Ishikawa (cell line): ENCODE measurements around the gene ADCYAP1.

Experiments
- CEBPB ChIP-seq: IDR thresholded peaks from 2 replicates; pipeline ENCODE4 v1.6.1; 2012
- CREB1 ChIP-seq: IDR thresholded peaks from 2 replicates; pipeline ENCODE4 v1.6.1; 2012; ENCODE audit warnings: low read depth
- EGR1 ChIP-seq: IDR thresholded peaks from 2 replicates; pipeline ENCODE4 v1.6.1; 2012
- EP300 ChIP-seq: IDR thresholded peaks from 2 replicates; pipeline ENCODE4 v1.6.1; 2012; ENCODE audit warnings: borderline replicate concordance
- FOXM1 ChIP-seq: IDR thresholded peaks from 2 replicates; pipeline ENCODE4 v1.6.1; 2012; ENCODE audit warnings: low read depth, borderline replicate concordance
- NFIC ChIP-seq: IDR thresholded peaks from 2 replicates; pipeline ENCODE4 v1.6.1; 2012
- RAD21 ChIP-seq: IDR thresholded peaks from 2 replicates; pipeline ENCODE4 v1.6.1; 2012; ENCODE audit warnings: low read depth
- TAF1 ChIP-seq: IDR thresholded peaks from 2 replicates; pipeline ENCODE4 v1.6.1; 2012; ENCODE audit warnings: low read depth, mild to moderate bottlenecking
- TCF12 ChIP-seq: IDR thresholded peaks from 2 replicates; pipeline ENCODE4 v1.6.1; 2012; ENCODE audit warnings: low read depth
- TEAD4 ChIP-seq: IDR thresholded peaks from 2 replicates; pipeline ENCODE4 v1.6.1; 2012
- YY1 ChIP-seq: IDR thresholded peaks from 2 replicates; pipeline ENCODE4 v1.6.1; 2012; ENCODE audit warnings: low read depth
- ZBTB7A ChIP-seq: IDR thresholded peaks from 2 replicates; pipeline ENCODE4 v1.6.1; 2012; ENCODE audit warnings: low read depth
- TF ChIP-seq, protein P1 (sequence below): IDR thresholded peaks from 2 replicates; pipeline ENCODE4 v1.6.1; 2012
- TF ChIP-seq, protein P2 (sequence below): IDR thresholded peaks from 2 replicates; pipeline ENCODE4 v1.6.1; 2012
- TF ChIP-seq, protein P3 (sequence below): IDR thresholded peaks from 2 replicates; pipeline ENCODE4 v1.6.1; 2012; ENCODE audit warnings: low read depth, mild to moderate bottlenecking

ADCYAP1 gene

GRCh38 chr18:905307-905947, 756 bp downstream of the ADCYAP1 start:
- TF ChIP-seq, protein P1, sequence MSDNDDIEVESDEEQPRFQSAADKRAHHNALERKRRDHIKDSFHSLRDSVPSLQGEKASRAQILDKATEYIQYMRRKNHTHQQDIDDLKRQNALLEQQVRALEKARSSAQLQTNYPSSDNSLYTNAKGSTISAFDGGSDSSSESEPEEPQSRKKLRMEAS, result no peak
- TF ChIP-seq CREB1, result no peak

DNA sequence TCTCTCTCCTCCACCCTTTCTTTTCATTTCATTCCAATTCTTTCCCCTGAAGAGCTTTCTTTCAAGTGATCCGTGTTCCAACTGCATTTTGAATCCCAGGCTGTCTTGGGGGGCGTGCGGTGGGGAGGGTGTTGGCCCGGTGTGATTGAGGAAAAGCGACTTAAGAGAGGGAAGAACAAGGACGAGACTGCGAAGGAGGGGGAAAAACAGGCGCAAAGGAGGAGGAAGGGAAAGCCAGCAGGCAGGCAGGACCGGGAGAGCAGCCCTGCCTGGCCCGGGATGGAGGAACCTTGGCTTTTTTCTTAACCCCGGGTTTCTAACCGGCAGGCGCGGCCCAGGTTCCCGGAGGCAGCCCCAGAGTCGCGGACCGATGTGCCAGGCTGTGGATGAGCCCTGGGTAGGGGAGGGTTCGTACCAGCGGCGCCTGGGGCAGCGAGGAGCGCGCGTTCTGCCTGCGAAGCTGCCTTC, 1.3 kb downstream of the ADCYAP1 start:
- TF ChIP-seq CEBPB, result no peak
- no peak for TF ChIP-seq EGR1
- TF ChIP-seq YY1, result no peak
- TF ChIP-seq NFIC, result no peak
- TF ChIP-seq TAF1, result no peak
- no peak for TF ChIP-seq EP300

- TF ChIP-seq YY1 (no peak), EP300 (no peak), EGR1 (no peak)
- TF ChIP-seq, protein P2, sequence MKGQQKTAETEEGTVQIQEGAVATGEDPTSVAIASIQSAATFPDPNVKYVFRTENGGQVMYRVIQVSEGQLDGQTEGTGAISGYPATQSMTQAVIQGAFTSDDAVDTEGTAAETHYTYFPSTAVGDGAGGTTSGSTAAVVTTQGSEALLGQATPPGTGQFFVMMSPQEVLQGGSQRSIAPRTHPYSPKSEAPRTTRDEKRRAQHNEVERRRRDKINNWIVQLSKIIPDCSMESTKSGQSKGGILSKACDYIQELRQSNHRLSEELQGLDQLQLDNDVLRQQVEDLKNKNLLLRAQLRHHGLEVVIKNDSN, result no peak
Measured at GRCh38 chr18:906416-907114, 1.9 kb downstream of the ADCYAP1 start.

- TF ChIP-seq CREB1, result no peak
- TF ChIP-seq, protein P1, result no peak
- TF ChIP-seq, protein P2, result no peak
Measured at GRCh38 chr18:907115-907884, 2.6 kb downstream of the ADCYAP1 start.

GRCh38 chr18:907885-908757, 3.5 kb downstream of the ADCYAP1 start:
- TF ChIP-seq, protein P2, result no peak
- no peak for TF ChIP-seq EGR1
- TF ChIP-seq FOXM1, result no peak

DNA sequence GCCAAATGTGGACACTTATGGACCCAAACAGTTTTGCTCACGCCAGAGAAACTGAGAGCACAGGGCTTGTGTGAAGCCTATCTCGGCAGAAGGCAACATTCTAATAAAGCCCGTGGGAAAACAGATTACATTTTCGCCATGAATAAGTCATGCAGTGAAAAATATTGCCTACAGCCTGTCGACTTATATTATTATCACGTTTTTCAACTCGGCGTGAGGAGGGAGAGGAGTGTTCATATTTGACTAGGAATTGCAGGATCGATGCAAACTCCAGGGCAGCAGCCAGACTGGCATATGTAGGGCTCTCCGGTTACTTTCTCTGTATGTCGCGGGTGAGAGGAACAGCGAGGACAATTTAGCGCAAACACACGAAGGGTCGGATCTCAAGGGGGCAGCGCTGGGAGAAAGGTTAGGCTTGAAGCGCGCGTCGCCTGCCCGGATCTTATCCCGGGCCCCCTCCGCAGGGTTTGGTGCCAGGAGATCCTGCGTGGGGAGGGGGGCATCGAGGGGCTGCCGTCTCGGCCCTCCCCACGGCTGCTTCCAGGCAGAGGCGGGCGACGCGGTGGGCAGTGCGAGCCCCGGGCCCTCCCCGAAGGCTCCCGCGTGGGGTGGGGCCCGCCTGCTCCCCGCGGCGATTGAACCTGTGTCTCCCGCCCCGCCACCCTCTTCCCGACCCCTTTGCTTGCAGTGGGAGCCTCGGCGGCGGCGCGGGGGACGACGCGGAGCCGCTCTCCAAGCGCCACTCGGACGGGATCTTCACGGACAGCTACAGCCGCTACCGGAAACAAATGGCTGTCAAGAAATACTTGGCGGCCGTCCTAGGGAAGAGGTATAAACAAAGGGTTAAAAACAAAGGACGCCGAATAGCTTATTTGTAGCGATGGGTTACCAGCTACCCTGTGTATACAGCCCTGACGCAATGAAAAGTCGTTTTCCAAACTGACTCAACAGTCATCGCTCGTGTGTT, 4.4 kb downstream of the ADCYAP1 start:
- TF ChIP-seq CREB1, result no peak
- TF ChIP-seq NFIC, result no peak
- TF ChIP-seq FOXM1, result no peak
- no peak for TF ChIP-seq EGR1
- TF ChIP-seq, protein P1, result no peak
- TF ChIP-seq ZBTB7A, result no peak
- no peak for TF ChIP-seq CEBPB
- TF ChIP-seq, protein P3, sequence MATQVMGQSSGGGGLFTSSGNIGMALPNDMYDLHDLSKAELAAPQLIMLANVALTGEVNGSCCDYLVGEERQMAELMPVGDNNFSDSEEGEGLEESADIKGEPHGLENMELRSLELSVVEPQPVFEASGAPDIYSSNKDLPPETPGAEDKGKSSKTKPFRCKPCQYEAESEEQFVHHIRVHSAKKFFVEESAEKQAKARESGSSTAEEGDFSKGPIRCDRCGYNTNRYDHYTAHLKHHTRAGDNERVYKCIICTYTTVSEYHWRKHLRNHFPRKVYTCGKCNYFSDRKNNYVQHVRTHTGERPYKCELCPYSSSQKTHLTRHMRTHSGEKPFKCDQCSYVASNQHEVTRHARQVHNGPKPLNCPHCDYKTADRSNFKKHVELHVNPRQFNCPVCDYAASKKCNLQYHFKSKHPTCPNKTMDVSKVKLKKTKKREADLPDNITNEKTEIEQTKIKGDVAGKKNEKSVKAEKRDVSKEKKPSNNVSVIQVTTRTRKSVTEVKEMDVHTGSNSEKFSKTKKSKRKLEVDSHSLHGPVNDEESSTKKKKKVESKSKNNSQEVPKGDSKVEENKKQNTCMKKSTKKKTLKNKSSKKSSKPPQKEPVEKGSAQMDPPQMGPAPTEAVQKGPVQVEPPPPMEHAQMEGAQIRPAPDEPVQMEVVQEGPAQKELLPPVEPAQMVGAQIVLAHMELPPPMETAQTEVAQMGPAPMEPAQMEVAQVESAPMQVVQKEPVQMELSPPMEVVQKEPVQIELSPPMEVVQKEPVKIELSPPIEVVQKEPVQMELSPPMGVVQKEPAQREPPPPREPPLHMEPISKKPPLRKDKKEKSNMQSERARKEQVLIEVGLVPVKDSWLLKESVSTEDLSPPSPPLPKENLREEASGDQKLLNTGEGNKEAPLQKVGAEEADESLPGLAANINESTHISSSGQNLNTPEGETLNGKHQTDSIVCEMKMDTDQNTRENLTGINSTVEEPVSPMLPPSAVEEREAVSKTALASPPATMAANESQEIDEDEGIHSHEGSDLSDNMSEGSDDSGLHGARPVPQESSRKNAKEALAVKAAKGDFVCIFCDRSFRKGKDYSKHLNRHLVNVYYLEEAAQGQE, result no peak
- TF ChIP-seq TCF12, result no peak
- TF ChIP-seq, protein P2, result no peak
- TF ChIP-seq YY1, result no peak
- TF ChIP-seq RAD21, result no peak
- no peak for TF ChIP-seq EP300
- no peak for TF ChIP-seq TEAD4
